Trophoblast cell (in vitro differentiated cells and primary cell): ENCODE measurements around the gene ABO.

ENCODE experiments used
- DNase-seq, 2 donors: peaks; one replicate each; pipeline ENCODE4 v3.0.0-alpha.2; 2016
- H2AFZ ChIP-seq: 2 replicates; pipeline ENCODE4 v1.6.1; 2013; ENCODE audit warnings: low read length, moderate library complexity, mild to moderate bottlenecking; ENCODE audit not compliant: insufficient read depth, poor library complexity
- H2AK5ac ChIP-seq: 2 replicates; pipeline ENCODE4 v1.6.1; 2013; ENCODE audit warnings: mild to moderate bottlenecking, low read length
- H2BK120ac ChIP-seq: 2 replicates; pipeline ENCODE4 v1.6.1; 2013; ENCODE audit warnings: low read length, mild to moderate bottlenecking, moderate library complexity; ENCODE audit not compliant: insufficient read depth, poor library complexity
- H2BK12ac ChIP-seq: 2 replicates; pipeline ENCODE4 v1.6.1; 2013; ENCODE audit warnings: mild to moderate bottlenecking, low read length, moderate library complexity
- H2BK5ac ChIP-seq: 2 replicates; pipeline ENCODE4 v1.6.1; 2013; ENCODE audit warnings: low read length, low read depth, moderate library complexity, mild to moderate bottlenecking; ENCODE audit not compliant: poor library complexity
- H3K14ac ChIP-seq: 2 replicates; pipeline ENCODE4 v1.6.1; 2013; ENCODE audit warnings: mild to moderate bottlenecking, low read length
- H3K18ac ChIP-seq: 2 replicates; pipeline ENCODE4 v1.6.1; 2013; ENCODE audit warnings: mild to moderate bottlenecking, low read length
- H3K23ac ChIP-seq: 2 replicates; pipeline ENCODE4 v1.6.1; 2013; ENCODE audit warnings: low read length
- H3K27ac ChIP-seq: 2 replicates; pipeline ENCODE4 v1.5.1; 2013; ENCODE audit warnings: low read depth, mild to moderate bottlenecking, inconsistent platforms, low read length, moderate library complexity
- H3K27me3 ChIP-seq: 2 replicates; pipeline ENCODE4 v1.6.1; 2013; ENCODE audit warnings: inconsistent platforms, mild to moderate bottlenecking, low read length, moderate library complexity; ENCODE audit not compliant: insufficient read depth
- H3K36me3 ChIP-seq, 2 experiments: 1 replicate in 1 of 2; 2 replicates in 1 of 2; pipeline ENCODE4 v1.6.1; 2013; ENCODE audit warnings: low read length in 2 of 2, mild to moderate bottlenecking in 2 of 2, moderate library complexity in 1 of 2; ENCODE audit not compliant: insufficient read depth in 2 of 2, control insufficient read depth in 1 of 2
- H3K4ac ChIP-seq: 2 replicates; pipeline ENCODE4 v1.6.1; 2013; ENCODE audit warnings: low read depth, mild to moderate bottlenecking, low read length, moderate library complexity
- H3K4me1 ChIP-seq, 2 experiments: 1 replicate in 1 of 2; 2 replicates in 1 of 2; pipeline ENCODE4 v1.6.1; 2013; ENCODE audit warnings: low read length in 2 of 2, mild to moderate bottlenecking in 2 of 2, moderate library complexity in 1 of 2; ENCODE audit not compliant: insufficient read depth in 2 of 2, control insufficient read depth in 1 of 2
- H3K4me2 ChIP-seq: 2 replicates; pipeline ENCODE4 v1.6.1; 2013; ENCODE audit warnings: inconsistent platforms, mild to moderate bottlenecking, low read length, moderate library complexity
- H3K4me3 ChIP-seq: 2 replicates; pipeline ENCODE4 v1.5.1; 2013; ENCODE audit warnings: mild to moderate bottlenecking, low read depth, low read length, inconsistent platforms
- H3K79me1 ChIP-seq: one replicate; pipeline ENCODE4 v1.6.1; 2013; ENCODE audit warnings: low read length
- H3K79me2 ChIP-seq: 2 replicates; pipeline ENCODE4 v1.6.1; 2013; ENCODE audit warnings: low read length, mild to moderate bottlenecking; ENCODE audit not compliant: control insufficient read depth, insufficient read depth, poor library complexity
- H3K9ac ChIP-seq: 2 replicates; pipeline ENCODE4 v1.6.1; 2013; ENCODE audit warnings: mild to moderate bottlenecking, low read length
- H3K9me3 ChIP-seq: 2 replicates; pipeline ENCODE4 v1.6.1; 2013; ENCODE audit warnings: low read depth, mild to moderate bottlenecking, control low read depth, inconsistent platforms, low read length; ENCODE audit not compliant: insufficient read depth
- H4K12ac ChIP-seq: 2 replicates; pipeline ENCODE4 v1.6.1; 2013; ENCODE audit warnings: low read depth, mild to moderate bottlenecking, low read length, moderate library complexity
- H4K8ac ChIP-seq: 2 replicates; pipeline ENCODE4 v1.6.1; 2013; ENCODE audit warnings: low read depth, mild to moderate bottlenecking, low read length, moderate library complexity
- H4K91ac ChIP-seq: one replicate; pipeline ENCODE4 v1.6.1; 2013; ENCODE audit warnings: low read depth, mild to moderate bottlenecking, low read length, moderate library complexity
- WGBS: extraction: QIAGEN DNeasy Blood & Tissue Kit; methylation state at CpG from one replicate; pipeline ENCODE4 v1.1.7; 2013; ENCODE audit warnings: missing lambda C conversion rate; ENCODE audit not compliant: insufficient read length, insufficient coverage; ENCODE audit errors: extremely low coverage; 5-methylcytosine and 5-hydroxymethylcytosine counted together

ABO gene

DNA sequence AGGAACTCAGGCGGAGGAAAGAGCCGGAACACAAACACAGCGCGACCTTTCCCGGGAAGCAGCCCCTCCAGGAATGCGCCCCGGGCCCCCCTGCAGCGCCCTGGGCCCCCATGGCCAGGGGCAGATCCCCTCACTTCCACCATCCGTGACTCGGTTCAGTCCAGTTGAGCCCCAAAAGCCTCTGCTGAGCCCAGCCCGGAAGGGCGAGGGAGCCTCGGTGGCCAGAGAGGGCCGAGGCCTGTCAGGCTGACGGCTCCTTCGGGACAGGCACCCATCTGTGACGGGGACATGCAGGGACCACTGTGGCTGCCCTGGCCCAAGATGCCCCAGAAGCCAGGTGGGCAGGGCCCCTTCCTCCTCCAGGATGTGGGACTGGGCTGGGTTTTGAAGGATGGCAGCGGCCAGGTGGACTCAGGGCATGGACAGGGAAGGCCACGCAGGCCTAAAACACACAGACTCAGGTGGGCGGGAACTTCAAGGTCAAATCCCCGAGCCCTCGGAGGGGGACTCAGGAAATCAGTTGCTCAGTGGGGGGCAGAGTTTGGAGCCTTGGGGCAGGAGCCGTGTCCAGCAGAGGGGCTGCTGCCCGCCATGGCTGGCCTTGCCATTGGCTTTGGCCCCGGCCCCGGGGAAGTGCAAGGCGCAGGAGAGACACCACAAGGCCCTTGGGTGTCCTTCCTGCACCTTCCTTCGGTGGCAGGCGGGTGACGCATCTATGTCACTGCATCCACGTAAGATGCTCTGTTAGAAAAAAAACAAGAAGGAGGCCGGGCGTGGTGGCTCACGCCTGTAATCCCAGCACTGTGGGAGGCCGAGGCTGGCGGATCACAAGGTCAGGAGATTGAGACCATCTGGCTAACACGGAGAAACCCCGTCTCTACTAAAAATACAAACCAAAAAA, 29.7 kb upstream of the ABO start:
- DNase-seq = no peak
- Histone ChIP-seq H3K27me3 (no peaks in the 10 kb centered on the region), H3K27ac (no peak overlapping the region), H2BK12ac (no peak overlapping the region), H3K4me1 (no peaks in the 10 kb centered on the region), H3K36me3 (no peaks in the 10 kb centered on the region), H3K23ac (no peak overlapping the region), H4K91ac (no peak overlapping the region), H3K4me2 (no peak overlapping the region), H4K8ac (no peak overlapping the region), H3K9ac (no peak overlapping the region), H3K9me3 (peaks cover 7% of the 10 kb centered on the region), H3K4ac (no peak overlapping the region), H3K18ac (no peak overlapping the region), H2BK5ac (no peak overlapping the region), H3K4me3 (no peak overlapping the region), H4K12ac (no peak overlapping the region), H3K14ac (no peak overlapping the region), H3K79me1 (no peaks in the 10 kb centered on the region), H3K79me2 (no peaks in the 10 kb centered on the region), H2BK120ac (no peak overlapping the region), H2AFZ (no peak overlapping the region), H2AK5ac (no peak overlapping the region)
- WGBS = no CpG with 5 or more reads among the region's 38 CpGs

DNA sequence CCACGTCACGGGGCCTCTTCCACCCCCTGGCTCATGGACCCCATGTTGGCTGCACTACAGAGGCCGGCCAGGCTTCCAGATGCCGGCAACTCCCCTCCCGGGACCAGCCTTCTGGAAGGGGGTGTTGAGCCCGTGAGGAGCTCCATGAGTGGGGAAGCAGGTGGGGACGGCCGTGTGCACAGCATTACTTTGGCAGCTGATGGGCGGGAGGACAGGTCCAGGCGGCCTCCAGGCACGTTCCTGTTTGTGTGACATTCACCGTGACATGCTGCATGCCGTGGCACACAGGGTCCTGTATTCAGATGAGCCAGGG, 29.1 kb upstream of the ABO start:
- H3K27me3 ChIP-seq = no peaks in the 10 kb centered on the region
- H4K12ac ChIP-seq = no peak overlapping the region
- H3K4me3 ChIP-seq = no peak overlapping the region
- H3K4ac ChIP-seq = no peak overlapping the region
- no peak for DNase-seq
- no peak overlapping the region for H3K4me2 ChIP-seq
- no peak overlapping the region for H2BK120ac ChIP-seq
- H3K23ac ChIP-seq = no peak overlapping the region
- no peak overlapping the region for H4K8ac ChIP-seq
- H3K4me1 ChIP-seq = no peaks in the 10 kb centered on the region
- H2BK12ac ChIP-seq = no peak overlapping the region
- no peak overlapping the region for H3K27ac ChIP-seq
- H2AFZ ChIP-seq = no peak overlapping the region
- WGBS = no CpG with 5 or more reads among the region's 13 CpGs
- no peaks in the 10 kb centered on the region for H3K79me1 ChIP-seq
- H3K9ac ChIP-seq = no peak overlapping the region
- no peaks in the 10 kb centered on the region for H3K79me2 ChIP-seq
- no peak overlapping the region for H2BK5ac ChIP-seq
- no peak overlapping the region for H4K91ac ChIP-seq
- H3K14ac ChIP-seq = no peak overlapping the region
- no peaks in the 10 kb centered on the region for H3K36me3 ChIP-seq
- H3K18ac ChIP-seq = no peak overlapping the region
- peaks cover 7% of the 10 kb centered on the region for H3K9me3 ChIP-seq
- H2AK5ac ChIP-seq = no peak overlapping the region

- H4K91ac ChIP-seq = no peak overlapping the region
- no peak overlapping the region for H3K4me2 ChIP-seq
- no peak overlapping the region for H2AFZ ChIP-seq
- no peak overlapping the region for H3K27ac ChIP-seq
- H2BK5ac ChIP-seq = no peak overlapping the region
- no peak overlapping the region for H2BK120ac ChIP-seq
- no peak overlapping the region for H3K4me3 ChIP-seq
- no peaks in the 10 kb centered on the region for H3K36me3 ChIP-seq
- no peaks in the 10 kb centered on the region for H3K27me3 ChIP-seq
- DNase-seq = no peak
- H2AK5ac ChIP-seq = no peak overlapping the region
- H3K9ac ChIP-seq = no peak overlapping the region
- no peaks in the 10 kb centered on the region for H3K79me2 ChIP-seq
- no peak overlapping the region for H3K23ac ChIP-seq
- H3K79me1 ChIP-seq = no peaks in the 10 kb centered on the region
- H4K8ac ChIP-seq = no peak overlapping the region
- H3K4ac ChIP-seq = no peak overlapping the region
- no peaks in the 10 kb centered on the region for H3K4me1 ChIP-seq
- no peak overlapping the region for H3K18ac ChIP-seq
- H2BK12ac ChIP-seq = no peak overlapping the region
- H4K12ac ChIP-seq = no peak overlapping the region
- peaks cover 7% of the 10 kb centered on the region for H3K9me3 ChIP-seq
- WGBS = no CpG with 5 or more reads among the region's 26 CpGs
- H3K14ac ChIP-seq = no peak overlapping the region
These were observed 28.5 kb upstream of the ABO start for GRCh38 chr9:133303266-133304157.

DNA sequence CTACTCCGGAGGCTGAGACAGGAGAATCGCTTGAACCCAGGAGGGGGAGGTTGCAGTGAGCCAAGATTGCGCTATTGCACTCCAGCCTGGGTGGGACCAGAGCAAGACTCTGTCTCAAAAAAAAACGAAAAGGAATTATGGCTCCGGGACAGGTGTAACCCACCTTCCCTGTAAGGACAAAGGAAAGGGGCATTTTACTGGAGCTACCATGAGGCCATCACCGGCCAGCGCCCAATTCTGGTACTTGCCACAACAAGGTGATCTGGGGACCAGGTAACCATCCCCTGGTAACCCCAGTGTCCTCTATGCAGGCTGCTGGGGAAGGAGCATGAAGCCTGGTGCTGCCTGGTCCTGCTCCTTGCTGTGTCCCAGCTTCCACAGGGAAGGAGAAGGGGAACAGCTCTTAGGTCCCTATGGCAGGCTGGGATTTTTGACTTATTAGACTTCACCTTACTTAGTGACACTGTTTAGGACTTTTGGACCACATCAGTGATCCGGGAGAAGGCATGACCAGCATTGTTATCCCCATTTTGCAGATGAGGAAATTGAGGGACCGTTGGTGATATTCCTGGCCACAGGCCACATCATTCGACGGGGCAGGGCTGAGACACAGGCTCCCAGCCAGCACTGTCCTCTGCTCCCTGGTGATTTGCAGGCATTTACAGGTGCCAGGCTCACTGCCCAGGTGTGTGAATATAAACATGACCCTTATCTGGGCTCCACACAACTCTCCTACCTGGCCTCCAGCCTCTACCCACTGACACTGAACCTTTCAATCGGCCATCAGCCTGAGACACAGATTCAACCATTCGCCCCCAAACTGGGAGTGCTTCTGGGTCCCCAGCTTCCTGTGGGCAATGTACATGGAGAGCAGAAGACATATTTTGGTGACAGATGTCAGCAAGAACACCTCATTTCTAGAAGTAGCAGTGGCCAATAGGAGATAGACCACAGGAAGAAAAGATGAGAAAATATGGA, 26.5 kb upstream of the ABO start:
- DNase-seq = no peak
- no peaks in the 10 kb centered on the region for H3K4me1 ChIP-seq

More for the DNA sequence above, 26.5 kb upstream of the ABO start:
- no peaks in the 10 kb centered on the region for H3K79me2 ChIP-seq
- H3K9ac ChIP-seq = no peak overlapping the region
- H4K91ac ChIP-seq = no peak overlapping the region
- no peak overlapping the region for H2BK120ac ChIP-seq
- no peak overlapping the region for H2AFZ ChIP-seq
- no peaks in the 10 kb centered on the region for H3K27me3 ChIP-seq
- no peaks in the 10 kb centered on the region for H3K79me1 ChIP-seq
- H3K23ac ChIP-seq = no peak overlapping the region
- no peak overlapping the region for H3K14ac ChIP-seq
- no peak overlapping the region for H3K4me2 ChIP-seq
- no CpG with 5 or more reads among the region's 13 CpGs for WGBS
- H2BK5ac ChIP-seq = no peak overlapping the region
- H3K4ac ChIP-seq = no peak overlapping the region
- H4K12ac ChIP-seq = no peak overlapping the region
- no peak overlapping the region for H3K27ac ChIP-seq
- H2BK12ac ChIP-seq = no peak overlapping the region
- no peak overlapping the region for H2AK5ac ChIP-seq
- H3K18ac ChIP-seq = no peak overlapping the region
- no peaks in the 10 kb centered on the region for H3K36me3 ChIP-seq
- no peak overlapping the region for H4K8ac ChIP-seq
- H3K4me3 ChIP-seq = no peak overlapping the region
- peaks cover 9% of the 10 kb centered on the region for H3K9me3 ChIP-seq
